H9 (cell line): ENCODE measurements around the gene MED27. TPM values are rescaled to one million over a fixed set of nuclear protein-coding genes. Genes with fewer than 3 reads are reported as not detected.

Experiments
- DNase-seq: peaks from one replicate; pipeline ENCODE4 v3.0.0-alpha.2; 2017
- H2AFZ ChIP-seq: one replicate; pipeline ENCODE4 v1.6.1; 2013; ENCODE audit warnings: mild to moderate bottlenecking, low read length, control low read depth, moderate library complexity
- H2AK5ac ChIP-seq: 2 replicates; pipeline ENCODE4 v1.6.1; 2013; ENCODE audit warnings: low read length, control low read depth, mixed read lengths; ENCODE audit not compliant: insufficient read length
- H2BK120ac ChIP-seq: one replicate; pipeline ENCODE4 v1.6.1; 2013; ENCODE audit warnings: low read depth, mild to moderate bottlenecking, low read length, control low read depth, inconsistent platforms; ENCODE audit not compliant: poor library complexity, severe bottlenecking
- H2BK12ac ChIP-seq: 2 replicates; pipeline ENCODE4 v1.6.1; 2013; ENCODE audit warnings: low read length, control low read depth, mixed read lengths, low read depth; ENCODE audit not compliant: insufficient read length
- H2BK15ac ChIP-seq: 2 replicates; pipeline ENCODE4 v1.6.1; 2013; ENCODE audit warnings: low read depth, low read length, control low read depth
- H2BK20ac ChIP-seq: one replicate; pipeline ENCODE4 v1.6.1; 2013; ENCODE audit warnings: low read depth, mild to moderate bottlenecking, low read length, control low read depth, inconsistent platforms; ENCODE audit not compliant: poor library complexity, severe bottlenecking
- H2BK5ac ChIP-seq: 2 replicates; pipeline ENCODE4 v1.6.1; 2013; ENCODE audit warnings: low read length, control low read depth, mixed read lengths; ENCODE audit not compliant: insufficient read length
- H3K14ac ChIP-seq: 2 replicates; pipeline ENCODE4 v1.6.1; 2013; ENCODE audit warnings: low read length, control low read depth; ENCODE audit not compliant: insufficient read depth
- H3K18ac ChIP-seq: 2 replicates; pipeline ENCODE4 v1.6.1; 2013; ENCODE audit warnings: low read depth, mild to moderate bottlenecking, mixed read lengths, low read length, control low read depth; ENCODE audit not compliant: insufficient read length
- H3K23ac ChIP-seq: 2 replicates; pipeline ENCODE4 v1.6.1; 2013; ENCODE audit warnings: low read length, control low read depth, mixed read lengths, low read depth; ENCODE audit not compliant: insufficient read length
- H3K23me2 ChIP-seq: 2 replicates; pipeline ENCODE4 v1.6.1; 2013; ENCODE audit warnings: low read depth, mild to moderate bottlenecking, mixed read lengths, low read length, control low read depth; ENCODE audit not compliant: insufficient read length, poor library complexity, severe bottlenecking
- H3K27ac ChIP-seq: 2 replicates; pipeline ENCODE4 v1.5.1; 2013; ENCODE audit warnings: low read length, control low read depth, mixed read lengths, low read depth; ENCODE audit not compliant: insufficient read length
- H3K27me3 ChIP-seq: 2 replicates; pipeline ENCODE4 v1.6.1; 2013; ENCODE audit warnings: low read length, control low read depth, inconsistent platforms; ENCODE audit not compliant: insufficient read depth
- H3K4ac ChIP-seq: 2 replicates; pipeline ENCODE4 v1.6.1; 2013; ENCODE audit warnings: low read depth, mild to moderate bottlenecking, control low read depth, inconsistent platforms, low read length, moderate library complexity
- H3K4me1 ChIP-seq: 2 replicates; pipeline ENCODE4 v1.6.1; 2013; ENCODE audit warnings: low read length, control low read depth, inconsistent platforms; ENCODE audit not compliant: insufficient read depth
- H3K4me2 ChIP-seq: 2 replicates; pipeline ENCODE4 v1.6.1; 2013; ENCODE audit warnings: low read length, control low read depth, mixed read lengths; ENCODE audit not compliant: insufficient read length, insufficient read depth
- H3K56ac ChIP-seq: 2 replicates; pipeline ENCODE4 v1.6.1; 2013; ENCODE audit warnings: low read depth, mild to moderate bottlenecking, mixed read lengths, low read length, control low read depth; ENCODE audit not compliant: insufficient read length
- H3K79me1 ChIP-seq: 2 replicates; pipeline ENCODE4 v1.6.1; 2013; ENCODE audit warnings: low read depth, mild to moderate bottlenecking, moderate library complexity, low read length, control low read depth, inconsistent platforms; ENCODE audit not compliant: insufficient read depth, poor library complexity, severe bottlenecking
- H3K79me2 ChIP-seq: 2 replicates; pipeline ENCODE4 v1.6.1; 2013; ENCODE audit warnings: low read length, control low read depth, inconsistent platforms; ENCODE audit not compliant: insufficient read depth
- H3K9ac ChIP-seq: 2 replicates; pipeline ENCODE4 v1.6.1; 2013; ENCODE audit warnings: low read length, control low read depth, mixed read lengths; ENCODE audit not compliant: insufficient read length; ENCODE audit errors: extremely low read depth
- H3K9me3 ChIP-seq: one replicate; pipeline ENCODE4 v1.6.1; 2013; ENCODE audit warnings: low read depth, low read length, inconsistent platforms; ENCODE audit not compliant: control insufficient read depth
- H3T11ph ChIP-seq: one replicate; pipeline ENCODE4 v1.6.1; 2013; ENCODE audit warnings: mild to moderate bottlenecking, low read length, control low read depth, inconsistent platforms
- H4K20me1 ChIP-seq: one replicate; pipeline ENCODE4 v1.6.1; 2013; ENCODE audit not compliant: control insufficient read depth, insufficient read length, insufficient read depth
- H4K5ac ChIP-seq: 2 replicates; pipeline ENCODE4 v1.6.1; 2013; ENCODE audit warnings: low read depth, mild to moderate bottlenecking, mixed read lengths, low read length, control low read depth; ENCODE audit not compliant: insufficient read length
- H4K8ac ChIP-seq: replicated peaks from 2 replicates; pipeline ENCODE4 v1.6.1; 2013; ENCODE audit warnings: low read length, control low read depth, mixed read lengths, low read depth; ENCODE audit not compliant: insufficient read length
- H4K91ac ChIP-seq: 2 replicates; pipeline ENCODE4 v1.6.1; 2013; ENCODE audit warnings: low read depth, mild to moderate bottlenecking, moderate library complexity, mixed read lengths, low read length, control low read depth; ENCODE audit not compliant: insufficient read length
- H3K27ac Mint-ChIP-seq, 3 experiments: 2 replicates in 2 of 3; 3 replicates in 1 of 3; pipeline ENCODE4 v1.8.0; 2020 to 2021; ENCODE audit warnings: mixed read lengths in 3 of 3, mild to moderate bottlenecking in 1 of 3, moderate library complexity in 1 of 3
- H3K27me3 Mint-ChIP-seq: 2 replicates; pipeline ENCODE4 v1.8.0; 2021; ENCODE audit warnings: low read depth, mild to moderate bottlenecking, moderate library complexity, mixed read lengths
- H3K36me3 Mint-ChIP-seq, 3 experiments: 2 replicates in 2 of 3; 3 replicates in 1 of 3; pipeline ENCODE4 v1.8.0; 2020 to 2021; ENCODE audit warnings: low read depth in 3 of 3, mixed read lengths in 3 of 3; ENCODE audit not compliant: insufficient read depth in 1 of 3
- H3K4me1 Mint-ChIP-seq, 2 experiments: 2 replicates each; pipeline ENCODE4 v1.8.0; 2020; ENCODE audit warnings: mixed read lengths in 2 of 2
- H3K4me3 Mint-ChIP-seq, 2 experiments: 2 replicates in 1 of 2; 3 replicates in 1 of 2; pipeline ENCODE4 v1.8.0; 2020 to 2021; ENCODE audit warnings: mild to moderate bottlenecking in 2 of 2, mixed read lengths in 2 of 2, moderate library complexity in 1 of 2
- H3K9me3 Mint-ChIP-seq, 2 experiments: 2 replicates in 1 of 2; 3 replicates in 1 of 2; pipeline ENCODE4 v1.8.0; 2020; ENCODE audit warnings: mild to moderate bottlenecking in 2 of 2, mixed read lengths in 2 of 2, moderate library complexity in 1 of 2
- WGBS: extraction: QIAGEN DNeasy Blood & Tissue Kit; methylation state at CpG from one replicate; pipeline ENCODE4 v1.1.7; 2013; ENCODE audit warnings: missing lambda C conversion rate, low lambda C conversion rate, mixed read lengths; ENCODE audit not compliant: insufficient read length; ENCODE audit errors: extremely low coverage; 5-methylcytosine and 5-hydroxymethylcytosine counted together
- total RNA-seq: library from RNA; stranded (reverse); gene quantifications from 2 replicates; pipeline ENCODE4 v1.2.1, GENCODE V29; 2021
- TF ChIP-seq, protein P1 (sequence below): fragments of 200-600 bp; sonication (generic); conservative IDR thresholded peaks from 3 replicates; pipeline ENCODE4 v1.8.0; 2021; ENCODE audit warnings: antibody characterized with exemption, mild to moderate bottlenecking

The MED27 gene
- total RNA-seq, 1 experiment from 2014 or later = 33.5 TPM

DNA sequence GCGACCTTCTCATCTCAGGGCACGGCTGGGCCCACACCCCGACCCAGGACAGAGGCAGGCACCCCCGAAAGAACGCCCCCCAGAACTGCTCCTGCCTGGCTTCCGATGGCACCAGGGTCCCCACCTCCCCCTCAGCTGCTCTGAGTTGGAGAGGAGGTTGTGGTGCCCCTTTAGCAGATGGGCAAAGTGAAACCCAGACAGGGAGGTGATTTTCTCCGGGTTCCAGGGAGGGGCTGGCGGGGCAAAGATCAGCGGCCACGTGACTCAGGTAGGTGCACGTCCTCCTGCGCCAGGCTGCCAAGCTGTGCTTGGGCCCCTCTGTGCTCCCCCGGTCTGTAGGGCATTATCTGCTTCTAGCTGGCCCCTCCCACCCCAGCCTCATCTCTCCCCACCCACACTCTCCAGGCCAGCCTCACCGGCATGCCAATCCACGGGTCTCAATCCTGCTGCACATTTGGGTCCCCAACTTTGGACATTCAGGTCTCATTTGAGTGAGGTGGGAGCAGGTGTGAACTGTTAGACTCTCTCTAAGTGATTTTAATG, 254.6 kb downstream of the MED27 start:
- Mint-ChIP-seq H3K9me3 (no peaks in the 10 kb centered on the region), H3K4me1 (peaks cover 4 to 20% of the 10 kb centered on the region in 2 experiments; a peak in 3 of 4 replicates), H3K4me3 (no peak overlapping the region), H3K27ac (no peak overlapping the region), H3K36me3 (no peaks in the 10 kb centered on the region; a peak in 1 of 7 replicates), H3K27me3 (no peaks in the 10 kb centered on the region; the same call in 1 of the 2 replicates)
- Histone ChIP-seq H2AK5ac (no peak overlapping the region), H3K79me2 (no peaks in the 10 kb centered on the region), H3K18ac (no peak overlapping the region), H3K27ac (no peak overlapping the region), H3K23me2 (no peaks in the 10 kb centered on the region), H2BK120ac (no peak overlapping the region), H3K4me2 (no peak overlapping the region), H2BK12ac (no peak overlapping the region), H4K5ac (no peak overlapping the region), H2AFZ (no peak overlapping the region), H3K14ac (no peak overlapping the region), H3K27me3 (no peaks in the 10 kb centered on the region), H3K56ac (no peak overlapping the region), H3T11ph (no peak overlapping the region), H3K4ac (no peak overlapping the region), H4K20me1 (no peaks in the 10 kb centered on the region), H3K9ac (no peak overlapping the region), H3K23ac (no peak overlapping the region), H4K8ac (no peak overlapping the region), H2BK15ac (no peak overlapping the region), H3K79me1 (no peaks in the 10 kb centered on the region), H3K9me3 (no peaks in the 10 kb centered on the region), H2BK20ac (no peak overlapping the region), H3K4me1 (no peaks in the 10 kb centered on the region), H4K91ac (no peak overlapping the region), H2BK5ac (no peak overlapping the region)
- TF ChIP-seq, protein P1, sequence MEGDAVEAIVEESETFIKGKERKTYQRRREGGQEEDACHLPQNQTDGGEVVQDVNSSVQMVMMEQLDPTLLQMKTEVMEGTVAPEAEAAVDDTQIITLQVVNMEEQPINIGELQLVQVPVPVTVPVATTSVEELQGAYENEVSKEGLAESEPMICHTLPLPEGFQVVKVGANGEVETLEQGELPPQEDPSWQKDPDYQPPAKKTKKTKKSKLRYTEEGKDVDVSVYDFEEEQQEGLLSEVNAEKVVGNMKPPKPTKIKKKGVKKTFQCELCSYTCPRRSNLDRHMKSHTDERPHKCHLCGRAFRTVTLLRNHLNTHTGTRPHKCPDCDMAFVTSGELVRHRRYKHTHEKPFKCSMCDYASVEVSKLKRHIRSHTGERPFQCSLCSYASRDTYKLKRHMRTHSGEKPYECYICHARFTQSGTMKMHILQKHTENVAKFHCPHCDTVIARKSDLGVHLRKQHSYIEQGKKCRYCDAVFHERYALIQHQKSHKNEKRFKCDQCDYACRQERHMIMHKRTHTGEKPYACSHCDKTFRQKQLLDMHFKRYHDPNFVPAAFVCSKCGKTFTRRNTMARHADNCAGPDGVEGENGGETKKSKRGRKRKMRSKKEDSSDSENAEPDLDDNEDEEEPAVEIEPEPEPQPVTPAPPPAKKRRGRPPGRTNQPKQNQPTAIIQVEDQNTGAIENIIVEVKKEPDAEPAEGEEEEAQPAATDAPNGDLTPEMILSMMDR = no peak
- no CpG with 5 or more reads among the region's 15 CpGs for WGBS
- no peak for DNase-seq
